ENCODE data around the gene MATCAP1. TPM values are rescaled to one million over a fixed set of nuclear protein-coding genes. Genes with fewer than 3 reads are reported as not detected.

The MATCAP1 gene
- total and polyA plus RNA-seq, 2 of the 13 experiments (the other 11 are each of a cell fraction or from before 2014, with no cell fraction given): 11.2 to 24.5 TPM

DNA sequence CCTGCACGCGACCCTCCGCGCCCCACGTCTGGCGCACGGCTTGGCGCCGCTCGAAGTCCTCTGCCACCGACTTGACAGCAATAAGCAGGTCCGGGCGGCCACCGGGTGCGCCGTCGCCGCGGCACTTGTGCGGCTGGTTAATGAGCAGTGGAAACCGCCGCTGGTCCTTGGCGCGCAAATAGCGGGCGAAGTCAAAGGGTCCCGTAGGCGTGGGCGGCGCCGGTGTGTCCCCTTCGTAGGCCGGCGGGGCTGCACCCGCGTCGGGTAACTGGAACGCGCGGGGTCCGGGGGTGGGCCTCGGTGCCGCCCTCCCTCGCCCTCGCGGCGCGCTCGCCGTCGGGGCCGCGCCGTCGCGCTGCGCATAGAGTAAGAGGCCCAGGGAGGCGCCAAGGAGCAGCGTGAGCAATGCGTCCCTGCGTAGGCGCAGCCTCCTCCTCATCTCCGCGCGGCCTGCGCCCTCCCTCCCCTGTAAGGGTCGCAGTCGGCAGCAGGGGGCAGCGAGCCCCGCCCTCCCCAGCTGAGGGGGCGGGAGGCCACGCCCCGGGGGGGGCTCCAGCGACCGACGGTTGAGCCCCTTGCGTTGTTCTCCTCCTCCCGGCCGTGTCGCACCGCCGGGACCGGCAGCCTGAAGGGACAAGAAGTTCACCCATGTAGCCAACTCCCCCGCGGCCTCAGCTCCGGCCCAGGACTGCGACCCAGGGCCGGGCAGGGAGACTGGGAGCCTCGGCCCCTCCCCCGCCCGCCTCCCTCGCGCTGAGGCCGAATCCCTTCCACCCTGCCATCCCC lies 33.5 kb downstream of the MATCAP1 start (continued):
- TF ChIP-seq SPEN (CRISPR knock-in tag; IDR thresholded peaks at IDR 0.05; ENCODE audit: low read depth) (no peak), ZBTB33 (CRISPR knock-in tag; IDR thresholded peaks at IDR 0.05) (peak; percentile 87), ZNF260 (CRISPR knock-in tag; IDR thresholded peaks at IDR 0.05; ENCODE audit: borderline replicate concordance, low read depth) (no peak), KIAA2018 (CRISPR knock-in tag; IDR thresholded peaks at IDR 0.05; ENCODE audit: borderline replicate concordance) (no peak), FOXA3 (CRISPR knock-in tag; IDR thresholded peaks at IDR 0.05) (no peak), ZMAT5 (CRISPR knock-in tag; IDR thresholded peaks at IDR 0.05; ENCODE audit: borderline replicate concordance, low read depth) (no peak), NCOR1 (IDR thresholded peaks at IDR 0.05; ENCODE audit: borderline replicate concordance, low read length) (no peak), RAD51 (IDR thresholded peaks at IDR 0.05; ENCODE audit: borderline replicate concordance) (no peak), TGIF2 (CRISPR knock-in tag; IDR thresholded peaks at IDR 0.05) (no peak), ZNF747 (CRISPR knock-in tag; IDR thresholded peaks at IDR 0.05; ENCODE audit: borderline replicate concordance) (0 out of 2 replicates have a peak, but pooled peaks have one; percentile 30), FOXO1 (CRISPR knock-in tag; IDR thresholded peaks at IDR 0.05) (peak; percentile 23; the same call in 1 of the 2 replicates), ZNF557 (CRISPR knock-in tag; IDR thresholded peaks at IDR 0.05) (no peak)
- TF ChIP-seq, protein P1, sequence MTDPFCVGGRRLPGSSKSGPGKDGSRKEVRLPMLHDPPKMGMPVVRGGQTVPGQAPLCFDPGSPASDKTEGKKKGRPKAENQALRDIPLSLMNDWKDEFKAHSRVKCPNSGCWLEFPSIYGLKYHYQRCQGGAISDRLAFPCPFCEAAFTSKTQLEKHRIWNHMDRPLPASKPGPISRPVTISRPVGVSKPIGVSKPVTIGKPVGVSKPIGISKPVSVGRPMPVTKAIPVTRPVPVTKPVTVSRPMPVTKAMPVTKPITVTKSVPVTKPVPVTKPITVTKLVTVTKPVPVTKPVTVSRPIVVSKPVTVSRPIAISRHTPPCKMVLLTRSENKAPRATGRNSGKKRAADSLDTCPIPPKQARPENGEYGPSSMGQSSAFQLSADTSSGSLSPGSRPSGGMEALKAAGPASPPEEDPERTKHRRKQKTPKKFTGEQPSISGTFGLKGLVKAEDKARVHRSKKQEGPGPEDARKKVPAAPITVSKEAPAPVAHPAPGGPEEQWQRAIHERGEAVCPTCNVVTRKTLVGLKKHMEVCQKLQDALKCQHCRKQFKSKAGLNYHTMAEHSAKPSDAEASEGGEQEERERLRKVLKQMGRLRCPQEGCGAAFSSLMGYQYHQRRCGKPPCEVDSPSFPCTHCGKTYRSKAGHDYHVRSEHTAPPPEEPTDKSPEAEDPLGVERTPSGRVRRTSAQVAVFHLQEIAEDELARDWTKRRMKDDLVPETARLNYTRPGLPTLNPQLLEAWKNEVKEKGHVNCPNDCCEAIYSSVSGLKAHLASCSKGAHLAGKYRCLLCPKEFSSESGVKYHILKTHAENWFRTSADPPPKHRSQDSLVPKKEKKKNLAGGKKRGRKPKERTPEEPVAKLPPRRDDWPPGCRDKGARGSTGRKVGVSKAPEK (CRISPR knock-in tag; IDR thresholded peaks at IDR 0.05; ENCODE audit: borderline replicate concordance): 0 out of 2 replicates have a peak, but pooled peaks have one; percentile 21

Data from HepG2 (cell line).